ENCODE measurements around the gene RGS8.

Gene RGS8

DNA sequence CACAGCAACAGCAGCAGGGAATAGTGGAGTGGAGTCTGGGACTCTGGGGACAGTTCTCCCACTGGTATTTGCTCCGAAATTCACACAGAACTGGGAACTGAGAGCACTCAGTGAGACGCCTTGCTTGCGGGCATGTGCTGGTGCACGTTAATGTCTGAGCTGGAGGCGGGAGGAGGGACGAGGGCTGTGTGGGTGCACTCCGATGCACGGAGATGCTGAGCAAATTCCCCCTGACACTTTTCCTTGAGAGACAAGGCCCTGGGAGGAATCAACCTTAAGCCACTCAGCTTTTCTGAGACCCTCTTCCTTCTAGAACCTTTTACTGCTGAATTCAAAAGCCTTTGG is 2.8 kb downstream of the RGS8 start:
- Histone ChIP-seq H3K36me3 (ENCODE audit: control insufficient read depth, low read depth, low read length) (no peaks in the 10 kb centered on the region), H3K27me3 (ENCODE audit: control insufficient read depth, insufficient read depth, low read length) (peaks cover 35% of the 10 kb centered on the region), H3K27ac (ENCODE audit: low read length) (no peak overlapping the region), H3K4me1 (ENCODE audit: control insufficient read depth, low read depth, low read length) (peaks cover 20% of the 10 kb centered on the region), H3K9ac (ENCODE audit: low read length) (no peak overlapping the region), H3K4me3 (ENCODE audit: low read length) (no peak overlapping the region), H3K9me3 (ENCODE audit: control insufficient read depth, low read depth, low read length) (no peaks in the 10 kb centered on the region)

DNA sequence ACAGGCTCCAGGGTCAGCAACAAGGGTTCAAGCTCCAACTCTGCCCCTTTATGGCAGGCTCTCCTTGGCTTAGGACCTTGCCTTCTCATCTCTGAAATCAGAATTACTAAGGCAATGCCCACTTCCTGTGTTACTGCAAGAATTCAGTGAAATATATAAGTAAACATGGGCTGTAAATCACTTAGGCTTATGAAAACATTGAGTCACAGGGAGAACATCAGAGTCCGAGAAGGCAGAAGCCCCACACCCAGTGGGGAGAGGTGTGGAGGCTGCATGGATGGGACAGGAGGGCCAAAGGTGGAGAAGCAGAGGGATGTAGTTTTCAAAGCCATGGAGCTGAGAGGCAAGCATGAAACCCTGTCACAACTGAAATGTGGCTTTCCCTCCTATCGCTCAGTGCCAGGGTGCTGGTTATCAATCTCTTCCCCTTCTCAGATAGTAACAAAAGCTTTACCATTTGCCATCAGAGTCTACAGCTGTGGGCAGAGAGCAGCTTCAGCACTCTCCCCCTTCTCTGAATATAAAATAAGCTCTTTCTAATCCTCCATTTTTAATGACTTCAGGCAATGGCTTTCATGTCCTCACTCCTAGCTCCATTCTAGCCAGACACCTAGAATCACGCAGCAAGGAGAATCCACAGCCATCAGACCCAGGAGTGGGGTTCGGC is 3.4 kb downstream of the RGS8 start:
- no peak overlapping the region for H3K4me3 ChIP-seq (ENCODE audit: low read length)
- H3K27me3 ChIP-seq (ENCODE audit: control insufficient read depth, insufficient read depth, low read length) = peaks cover 35% of the 10 kb centered on the region

DNA sequence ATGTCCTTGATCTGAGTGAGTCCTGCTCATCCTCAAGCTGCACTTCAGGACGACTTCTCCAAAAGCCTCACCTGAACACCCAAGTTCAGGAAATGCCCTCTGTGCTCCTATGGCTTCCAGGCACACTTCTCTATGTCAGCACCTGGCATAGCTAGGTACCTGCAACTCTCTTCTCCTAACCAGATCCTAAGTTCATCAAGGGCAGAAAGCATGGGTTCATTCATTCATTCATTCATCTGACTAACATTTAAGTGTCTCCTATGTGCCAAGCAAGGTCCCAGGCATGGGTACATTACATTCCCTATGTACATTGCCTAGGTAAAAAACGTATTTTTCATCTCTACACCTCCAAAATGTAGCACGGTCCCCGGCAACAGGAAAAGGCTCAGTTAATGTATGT is 4.0 kb downstream of the RGS8 start:
- no peak overlapping the region for H3K27ac ChIP-seq (ENCODE audit: low read length)
- H3K4me3 ChIP-seq (ENCODE audit: low read length) = no peak overlapping the region
- no peaks in the 10 kb centered on the region for H3K9me3 ChIP-seq (ENCODE audit: control insufficient read depth, low read depth, low read length)
- peaks cover 23% of the 10 kb centered on the region for H3K4me1 ChIP-seq (ENCODE audit: control insufficient read depth, low read depth, low read length)
- peaks cover 33% of the 10 kb centered on the region for H3K27me3 ChIP-seq (ENCODE audit: control insufficient read depth, insufficient read depth, low read length)
- no peak overlapping the region for H3K9ac ChIP-seq (ENCODE audit: low read length)
- no peaks in the 10 kb centered on the region for H3K36me3 ChIP-seq (ENCODE audit: control insufficient read depth, low read depth, low read length)

More for the DNA sequence above, 3.4 kb downstream of the RGS8 start:
- Histone ChIP-seq H3K9me3 (ENCODE audit: control insufficient read depth, low read depth, low read length) (no peaks in the 10 kb centered on the region), H3K4me1 (ENCODE audit: control insufficient read depth, low read depth, low read length) (peaks cover 23% of the 10 kb centered on the region), H3K36me3 (ENCODE audit: control insufficient read depth, low read depth, low read length) (no peaks in the 10 kb centered on the region), H3K9ac (ENCODE audit: low read length) (no peak overlapping the region), H3K27ac (ENCODE audit: low read length) (no peak overlapping the region)

- H3K27me3 ChIP-seq (ENCODE audit: control insufficient read depth, insufficient read depth, low read length) = peaks cover 26% of the 10 kb centered on the region
- no peak overlapping the region for H3K27ac ChIP-seq (ENCODE audit: low read length)
- no peak overlapping the region for H3K9ac ChIP-seq (ENCODE audit: low read length)
- no peaks in the 10 kb centered on the region for H3K9me3 ChIP-seq (ENCODE audit: control insufficient read depth, low read depth, low read length)
- no peak overlapping the region for H3K4me3 ChIP-seq (ENCODE audit: low read length)
- peaks cover 20% of the 10 kb centered on the region for H3K4me1 ChIP-seq (ENCODE audit: control insufficient read depth, low read depth, low read length)
- H3K36me3 ChIP-seq (ENCODE audit: control insufficient read depth, low read depth, low read length) = no peaks in the 10 kb centered on the region
Observed at GRCh38 chr1:182679684-182680083, 4.7 kb downstream of the RGS8 start.

DNA sequence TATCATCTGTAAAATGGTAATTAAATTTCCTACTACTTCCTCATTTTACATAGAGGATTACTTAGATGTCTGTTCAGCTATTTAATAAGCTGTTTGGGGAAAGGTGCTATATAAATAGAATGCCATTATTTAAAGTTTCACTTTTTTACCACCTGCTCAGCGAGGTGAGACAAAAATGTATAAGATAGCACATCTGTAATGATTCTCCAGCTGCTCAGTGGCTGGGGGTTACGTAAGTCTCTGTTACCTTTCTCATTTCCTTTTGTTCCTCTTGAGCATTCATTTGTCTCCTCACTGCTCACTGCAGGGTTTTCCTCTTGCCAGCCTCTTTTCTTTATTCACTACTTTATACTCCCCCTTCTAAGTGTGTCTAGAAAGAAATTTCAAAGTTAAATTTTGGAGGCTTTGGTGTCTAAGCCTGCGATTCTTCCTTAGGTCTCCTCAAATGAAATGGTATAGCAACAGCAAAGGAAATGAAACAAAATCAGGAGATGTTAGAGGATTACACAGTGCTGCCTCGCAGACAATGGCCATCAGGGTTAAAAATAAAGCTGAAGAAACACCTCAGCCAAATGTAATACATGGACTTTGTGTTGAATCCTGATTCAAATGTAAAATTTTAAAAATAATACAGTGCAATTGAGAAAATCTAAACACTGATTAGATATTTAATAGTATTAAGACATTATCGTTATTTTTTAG is 6.8 kb downstream of the RGS8 start:
- no peaks in the 10 kb centered on the region for H3K36me3 ChIP-seq (ENCODE audit: control insufficient read depth, low read depth, low read length)
- peaks cover 18% of the 10 kb centered on the region for H3K4me1 ChIP-seq (ENCODE audit: control insufficient read depth, low read depth, low read length)
- H3K9ac ChIP-seq (ENCODE audit: low read length) = peak overlapping the region; percentile 5
- H3K27me3 ChIP-seq (ENCODE audit: control insufficient read depth, insufficient read depth, low read length) = peaks cover 5% of the 10 kb centered on the region
- no peak overlapping the region for H3K27ac ChIP-seq (ENCODE audit: low read length)
- no peak overlapping the region for H3K4me3 ChIP-seq (ENCODE audit: low read length)
- no peaks in the 10 kb centered on the region for H3K9me3 ChIP-seq (ENCODE audit: control insufficient read depth, low read depth, low read length)

- Histone ChIP-seq H3K9ac (ENCODE audit: low read length) (peak overlapping the region; percentile 2), H3K36me3 (ENCODE audit: control insufficient read depth, low read depth, low read length) (no peaks in the 10 kb centered on the region), H3K27ac (ENCODE audit: low read length) (no peak overlapping the region), H3K4me1 (ENCODE audit: control insufficient read depth, low read depth, low read length) (peaks cover 24% of the 10 kb centered on the region), H3K9me3 (ENCODE audit: control insufficient read depth, low read depth, low read length) (no peaks in the 10 kb centered on the region), H3K4me3 (ENCODE audit: low read length) (no peak overlapping the region), H3K27me3 (ENCODE audit: control insufficient read depth, insufficient read depth, low read length) (no peaks in the 10 kb centered on the region)
Observed at GRCh38 chr1:182676274-182676673, 8.1 kb downstream of the RGS8 start.

DNA sequence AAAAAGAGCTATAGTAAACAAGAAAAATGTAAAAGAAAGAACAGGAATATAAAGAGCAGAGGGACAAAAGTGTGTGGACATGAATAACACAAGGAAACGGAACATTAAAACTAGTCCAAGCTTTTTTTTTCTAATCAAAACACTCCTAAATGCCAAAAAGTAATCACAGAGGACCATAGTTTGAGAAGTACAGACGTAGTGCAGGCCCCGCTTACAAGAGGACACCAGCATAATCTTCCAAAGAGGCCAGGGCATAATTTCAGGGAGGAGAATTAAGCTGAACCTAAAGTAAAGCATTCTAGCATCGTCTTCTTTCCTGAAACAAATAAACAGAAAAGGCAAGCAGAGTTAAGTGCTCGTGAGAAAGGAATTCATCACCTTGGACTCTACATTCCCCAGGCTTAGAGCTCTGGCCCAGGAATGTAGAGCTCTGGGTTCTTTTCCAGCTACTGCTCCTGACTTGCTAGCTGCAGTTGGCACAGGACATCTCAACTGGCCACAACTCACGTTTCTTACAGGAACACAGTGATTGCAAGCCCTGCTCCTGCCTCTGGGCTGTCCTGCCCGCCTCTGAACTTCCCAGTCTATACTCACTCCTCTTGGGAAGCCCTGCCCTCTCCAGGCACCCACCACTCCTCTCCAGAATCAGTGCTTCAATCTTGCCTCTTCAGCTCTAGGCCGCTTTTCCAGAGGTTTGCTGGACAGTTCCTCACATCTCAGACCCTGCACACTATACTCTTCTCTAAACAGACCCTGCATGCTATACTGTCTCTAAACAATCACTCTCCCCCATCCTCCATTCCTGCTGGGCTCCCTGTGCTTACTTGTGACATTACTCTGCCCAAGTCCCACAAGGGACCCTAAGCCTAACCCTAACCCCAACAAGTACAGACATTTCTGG is 9.8 kb downstream of the RGS8 start:
- H3K27me3 ChIP-seq (ENCODE audit: control insufficient read depth, insufficient read depth, low read length) = no peaks in the 10 kb centered on the region
- H3K4me3 ChIP-seq (ENCODE audit: low read length) = no peak overlapping the region
- H3K27ac ChIP-seq (ENCODE audit: low read length) = no peak overlapping the region
- peaks cover 24% of the 10 kb centered on the region for H3K4me1 ChIP-seq (ENCODE audit: control insufficient read depth, low read depth, low read length)
- H3K9ac ChIP-seq (ENCODE audit: low read length) = no peak overlapping the region
- no peaks in the 10 kb centered on the region for H3K9me3 ChIP-seq (ENCODE audit: control insufficient read depth, low read depth, low read length)
- H3K36me3 ChIP-seq (ENCODE audit: control insufficient read depth, low read depth, low read length) = no peaks in the 10 kb centered on the region

GRCh38 chr1:182672487-182672836 is 11.9 kb downstream of the RGS8 start:
- no peaks in the 10 kb centered on the region for H3K27me3 ChIP-seq (ENCODE audit: control insufficient read depth, insufficient read depth, low read length)

DNA sequence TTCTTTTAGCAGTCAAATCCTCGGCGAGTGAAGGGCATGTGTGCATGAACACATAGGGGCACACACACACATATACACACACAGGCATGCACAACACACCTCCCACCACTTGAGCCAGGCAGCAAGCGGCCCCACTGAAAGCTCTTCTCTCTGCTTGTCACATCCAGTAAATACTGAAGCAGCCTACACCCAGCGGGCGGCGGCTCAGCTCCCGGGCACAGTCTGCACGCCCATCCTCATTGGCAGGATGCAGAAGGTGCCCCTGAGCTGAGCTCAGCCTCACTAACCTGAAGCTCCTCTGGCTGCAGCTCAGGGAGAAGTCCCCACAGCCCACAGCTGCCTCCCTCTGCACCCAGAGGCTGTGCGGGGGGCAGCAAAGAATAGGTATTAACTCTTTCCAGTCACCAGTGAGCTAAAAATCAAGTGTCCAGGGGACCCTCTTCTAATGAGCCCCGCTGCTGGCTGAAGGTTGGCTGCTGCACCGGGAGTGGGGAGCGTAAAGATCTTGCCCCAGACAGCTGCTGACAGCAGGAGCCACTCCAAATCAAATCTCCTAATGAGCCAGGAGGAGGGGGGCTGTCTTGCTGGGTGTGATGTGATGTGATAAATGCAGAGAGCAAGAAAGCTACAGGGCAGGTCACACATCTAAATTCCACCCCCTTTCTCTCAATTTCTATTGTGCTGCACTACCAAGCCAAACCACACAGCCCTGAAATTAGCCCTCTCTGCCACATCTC is 12.5 kb downstream of the RGS8 start:
- Histone ChIP-seq H3K9me3 (ENCODE audit: control insufficient read depth, low read depth, low read length) (no peaks in the 10 kb centered on the region), H3K4me3 (ENCODE audit: low read length) (no peak overlapping the region), H3K36me3 (ENCODE audit: control insufficient read depth, low read depth, low read length) (no peaks in the 10 kb centered on the region), H3K9ac (ENCODE audit: low read length) (no peak overlapping the region), H3K27me3 (ENCODE audit: control insufficient read depth, insufficient read depth, low read length) (no peaks in the 10 kb centered on the region), H3K27ac (ENCODE audit: low read length) (no peak overlapping the region), H3K4me1 (ENCODE audit: control insufficient read depth, low read depth, low read length) (peaks cover 23% of the 10 kb centered on the region)

More at GRCh38 chr1:182672487-182672836, 11.9 kb downstream of the RGS8 start:
- Histone ChIP-seq H3K27ac (ENCODE audit: low read length) (no peak overlapping the region), H3K9ac (ENCODE audit: low read length) (no peak overlapping the region), H3K36me3 (ENCODE audit: control insufficient read depth, low read depth, low read length) (no peaks in the 10 kb centered on the region), H3K4me1 (ENCODE audit: control insufficient read depth, low read depth, low read length) (peaks cover 22% of the 10 kb centered on the region), H3K9me3 (ENCODE audit: control insufficient read depth, low read depth, low read length) (no peaks in the 10 kb centered on the region), H3K4me3 (ENCODE audit: low read length) (no peak overlapping the region)

- Histone ChIP-seq H3K27me3 (ENCODE audit: control insufficient read depth, insufficient read depth, low read length) (peaks cover 13% of the 10 kb centered on the region), H3K9ac (ENCODE audit: low read length) (no peak overlapping the region), H3K4me1 (ENCODE audit: control insufficient read depth, low read depth, low read length) (peaks cover 28% of the 10 kb centered on the region), H3K9me3 (ENCODE audit: control insufficient read depth, low read depth, low read length) (no peaks in the 10 kb centered on the region), H3K27ac (ENCODE audit: low read length) (no peak overlapping the region), H3K36me3 (ENCODE audit: control insufficient read depth, low read depth, low read length) (no peaks in the 10 kb centered on the region), H3K4me3 (ENCODE audit: low read length) (no peak overlapping the region)
Observed at GRCh38 chr1:182670032-182670749, 14.2 kb downstream of the RGS8 start.

DNA sequence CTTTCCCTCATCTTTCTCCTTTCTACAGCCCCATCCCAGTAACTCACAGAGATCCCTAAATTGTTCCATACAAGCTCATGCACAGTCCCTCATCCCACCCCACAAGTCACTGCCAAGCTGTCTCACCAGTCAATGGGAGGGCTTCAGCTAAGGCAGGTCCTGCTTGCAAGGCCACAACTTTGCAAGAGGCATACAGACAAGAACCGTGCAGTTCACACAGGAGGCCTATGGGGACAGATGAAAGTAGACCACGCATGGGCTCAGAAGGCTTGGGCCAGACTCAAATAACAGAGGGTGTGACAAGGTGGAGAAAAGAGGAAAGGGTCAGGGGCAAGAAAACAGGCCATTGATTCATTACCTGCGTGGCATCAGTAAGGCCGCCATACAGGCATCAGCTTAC is 15.1 kb downstream of the RGS8 start:
- no peaks in the 10 kb centered on the region for H3K36me3 ChIP-seq (ENCODE audit: control insufficient read depth, low read depth, low read length)
- H3K9ac ChIP-seq (ENCODE audit: low read length) = no peak overlapping the region
- no peaks in the 10 kb centered on the region for H3K9me3 ChIP-seq (ENCODE audit: control insufficient read depth, low read depth, low read length)
- no peak overlapping the region for H3K4me3 ChIP-seq (ENCODE audit: low read length)
- H3K27me3 ChIP-seq (ENCODE audit: control insufficient read depth, insufficient read depth, low read length) = peaks cover 15% of the 10 kb centered on the region
- no peak overlapping the region for H3K27ac ChIP-seq (ENCODE audit: low read length)
- H3K4me1 ChIP-seq (ENCODE audit: control insufficient read depth, low read depth, low read length) = peaks cover 28% of the 10 kb centered on the region
